CD4-positive, alpha-beta T cell treated with Interleukin-12 subunit alpha and Interleukin-12 subunit beta, for 1 hour (primary cell): ENCODE measurements around the gene BRD3OS.
A peak's percentile ranks its signal among the peaks of the same experiment; 100 is the strongest.

Experiments
- DNase-seq: peaks from one replicate; pipeline ENCODE4 v3.0.0-alpha.2; 2020

Gene BRD3OS

DNA sequence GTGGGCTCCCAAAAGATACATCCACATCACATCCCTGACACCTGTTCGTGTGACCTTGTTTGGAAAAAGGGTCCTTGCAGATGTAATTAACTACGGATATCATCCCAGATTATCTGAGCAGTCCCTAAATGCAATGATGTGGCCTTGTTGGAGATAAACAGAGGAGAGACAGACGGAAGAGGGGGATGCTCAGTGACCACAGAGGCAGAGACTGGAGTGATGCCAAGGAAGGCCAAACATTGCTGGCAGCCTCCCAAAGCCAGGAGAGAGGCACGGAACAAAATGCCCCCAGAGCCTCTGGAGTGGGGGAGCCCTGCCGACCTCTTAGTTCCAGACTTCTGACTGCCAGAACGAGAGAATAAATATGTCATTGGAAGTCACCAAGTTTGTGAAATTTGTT is 18.1 kb upstream of the BRD3OS start:
- no peak for DNase-seq

GRCh38 chr9:134007571-134007970 is 17.7 kb upstream of the BRD3OS start:
- DNase-seq = no peak

DNA sequence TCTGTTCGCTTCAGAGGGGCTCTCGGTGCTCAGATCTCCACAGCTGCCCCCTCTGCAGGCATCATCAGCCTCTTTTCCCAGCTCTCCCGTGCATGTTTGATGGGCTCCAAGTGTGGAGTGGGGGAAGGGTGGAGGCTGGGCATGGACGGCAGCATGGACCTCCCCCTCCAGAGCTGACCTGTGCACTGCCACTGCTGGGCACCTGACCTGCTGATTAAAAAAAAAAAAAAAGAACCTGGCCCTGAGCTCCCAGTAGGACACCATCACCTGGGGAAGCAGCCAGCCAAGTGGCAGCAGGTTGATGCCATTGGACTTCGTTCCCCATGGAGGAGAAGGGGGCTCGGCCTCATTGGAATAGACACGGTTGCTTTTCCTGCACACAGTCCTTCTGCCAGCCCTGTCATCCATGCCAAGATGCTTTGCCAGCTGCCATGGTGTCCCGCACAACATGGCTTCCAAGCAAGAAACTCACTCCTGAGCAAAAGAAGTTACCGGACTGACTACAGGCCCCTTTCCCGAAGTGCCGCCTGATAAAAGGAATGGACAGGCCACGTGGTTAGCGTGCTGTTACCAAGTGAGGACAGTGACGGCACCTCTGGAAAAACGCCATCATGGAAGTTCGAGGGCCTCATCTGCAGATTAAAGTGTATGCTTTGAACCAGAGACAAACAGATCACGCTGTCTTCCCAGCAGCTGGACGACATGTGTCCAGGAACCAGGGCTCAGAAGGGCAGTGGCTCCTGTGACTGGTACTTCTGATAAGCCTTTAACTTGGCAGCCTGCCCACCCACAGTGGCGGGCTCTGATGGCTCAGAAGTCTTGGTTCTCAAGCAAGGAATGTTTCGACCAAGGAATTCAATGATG is 14.7 kb upstream of the BRD3OS start:
- DNase-seq = no peak

DNA sequence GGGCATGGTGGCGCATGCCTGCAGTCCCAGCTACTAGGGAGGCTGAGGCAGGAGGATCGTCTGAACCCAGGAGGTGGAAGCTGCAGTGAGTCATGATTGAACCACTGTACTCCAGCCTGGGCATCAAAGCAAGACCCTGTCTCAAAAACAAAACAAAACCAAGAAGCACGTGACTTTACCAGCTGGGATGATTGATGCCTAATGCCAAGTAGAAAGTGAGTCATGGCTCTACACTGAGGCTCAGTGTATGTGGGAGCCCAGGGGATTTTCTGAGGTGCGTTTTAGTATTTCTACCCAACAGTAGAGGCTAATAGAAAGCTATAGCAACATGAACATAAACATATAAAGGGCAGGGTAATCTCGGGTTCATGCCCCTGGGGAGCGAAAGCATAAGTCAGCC is 13.9 kb upstream of the BRD3OS start:
- no peak for DNase-seq

DNA sequence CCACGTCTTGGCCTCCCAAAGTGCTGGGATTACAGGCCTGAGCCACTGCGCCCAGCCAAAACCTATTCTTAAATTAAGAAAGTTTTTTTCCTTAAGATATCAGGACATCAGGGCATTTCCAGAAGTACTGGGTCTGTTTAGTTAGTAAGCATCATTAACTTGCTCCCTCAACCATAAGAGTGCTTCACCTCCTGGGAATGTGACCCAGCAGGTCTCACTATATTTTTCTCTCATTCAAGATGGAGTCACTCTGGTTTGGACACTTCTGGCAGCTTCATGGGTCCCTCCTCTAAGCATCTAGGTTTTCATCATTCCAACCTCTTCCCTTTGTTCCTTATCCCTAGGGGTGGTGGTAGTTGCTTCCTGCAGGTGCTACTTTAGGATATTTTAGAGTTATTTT is 10.3 kb upstream of the BRD3OS start:
- DNase-seq = no peak

GRCh38 chr9:134024214-134024792 is 978 bp upstream of the BRD3OS start:
- DNase-seq = no peak

- peak; percentile 39 for DNase-seq
Observed at GRCh38 chr9:134025606-134026541, 593 bp downstream of the BRD3OS start.

GRCh38 chr9:134026581-134026980 is 1.3 kb downstream of the BRD3OS start:
- DNase-seq = no peak

- DNase-seq = no peak
Observed at GRCh38 chr9:134026981-134027380, 1.7 kb downstream of the BRD3OS start.

DNA sequence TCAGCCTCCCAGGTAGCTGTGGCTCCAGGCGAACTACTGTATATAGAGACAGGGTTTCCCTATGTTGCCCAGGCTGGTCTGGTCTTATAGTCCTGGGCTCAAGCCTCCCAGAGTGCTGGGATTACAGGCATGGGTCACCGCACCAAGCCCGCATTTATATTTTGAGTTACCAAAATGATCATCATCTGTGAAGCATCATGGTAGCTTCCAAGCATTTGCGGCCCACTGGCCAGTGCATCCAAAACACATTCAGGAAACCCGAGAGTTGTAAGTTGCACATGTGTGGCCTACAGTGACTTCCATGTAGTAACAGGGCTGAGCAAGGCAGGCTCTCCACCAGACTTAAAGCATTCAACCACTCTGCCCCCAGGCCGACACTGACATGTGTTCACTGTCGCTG is 2.3 kb downstream of the BRD3OS start:
- DNase-seq = no peak

DNA sequence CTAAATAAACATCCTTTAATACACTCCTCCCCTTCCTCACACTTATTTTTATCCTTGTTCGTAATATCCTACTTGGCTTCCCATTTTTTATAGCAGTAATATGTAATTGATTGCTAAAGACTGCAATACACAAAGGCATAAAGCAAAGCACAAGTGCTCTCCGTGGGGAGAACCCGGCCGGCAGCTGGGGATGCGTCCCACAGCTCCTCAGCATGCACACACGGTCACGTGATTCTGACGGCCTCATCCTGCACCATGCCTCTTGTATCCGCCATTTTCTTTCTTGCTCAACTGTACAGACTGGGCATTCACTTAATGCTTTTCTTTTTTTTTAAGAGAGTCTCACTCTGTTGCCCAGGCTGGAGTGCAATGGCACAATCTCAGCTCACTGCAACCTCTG is 2.8 kb downstream of the BRD3OS start:
- no peak for DNase-seq

GRCh38 chr9:134028575-134029247 is 3.4 kb downstream of the BRD3OS start:
- DNase-seq = no peak

DNA sequence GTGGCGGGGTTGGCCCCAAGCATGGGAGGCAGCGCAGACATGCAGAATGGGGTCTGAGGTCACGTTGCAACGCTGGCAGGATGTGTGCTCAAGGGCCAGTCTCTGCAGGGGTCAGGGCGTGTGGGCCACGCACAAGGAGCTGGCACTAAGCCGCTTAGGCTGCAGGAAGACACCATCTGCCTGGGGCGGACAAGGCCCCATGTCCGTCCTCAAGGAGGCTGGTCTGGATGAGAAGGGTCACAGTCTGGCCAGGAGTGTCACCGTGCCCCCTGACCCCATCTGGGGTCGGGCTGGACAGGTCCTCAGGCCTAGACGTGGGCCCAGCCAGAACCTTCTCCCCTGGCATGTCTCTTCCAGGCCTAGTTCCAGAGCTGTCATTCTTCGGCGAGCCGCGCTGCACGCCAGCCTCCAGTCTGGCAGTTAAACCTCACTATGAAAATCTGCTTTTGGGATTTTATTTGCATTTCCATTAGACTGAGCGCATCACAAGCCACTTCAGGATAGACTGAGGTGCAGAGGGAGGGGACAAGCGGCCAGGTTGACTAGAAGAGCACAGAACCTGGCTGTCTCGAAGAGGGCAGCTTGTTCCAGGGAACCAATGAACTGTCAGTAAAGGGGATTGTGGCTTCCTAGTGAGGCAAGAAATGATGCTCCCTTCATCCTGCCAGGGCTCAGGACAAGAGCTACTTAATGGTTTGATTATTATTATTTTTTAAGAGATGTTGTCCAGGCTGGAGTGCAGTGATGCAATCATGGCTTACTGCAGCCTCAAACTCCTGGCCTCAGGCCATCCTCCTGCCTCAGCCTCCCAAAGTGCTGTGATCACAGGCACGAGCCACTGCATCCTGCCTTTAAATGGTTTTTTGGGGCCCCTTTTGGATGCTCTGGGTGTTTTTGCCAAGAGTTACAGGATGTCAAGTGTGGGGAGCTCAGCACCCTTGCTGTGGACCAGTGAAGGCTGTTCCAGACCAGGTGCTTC is 4.3 kb downstream of the BRD3OS start:
- no peak for DNase-seq

GRCh38 chr9:134030821-134031470 is 5.7 kb downstream of the BRD3OS start:
- DNase-seq = no peak

GRCh38 chr9:134031783-134032182 is 6.5 kb downstream of the BRD3OS start:
- DNase-seq = no peak

GRCh38 chr9:134032456-134033222 is 7.4 kb downstream of the BRD3OS start:
- DNase-seq = no peak

DNA sequence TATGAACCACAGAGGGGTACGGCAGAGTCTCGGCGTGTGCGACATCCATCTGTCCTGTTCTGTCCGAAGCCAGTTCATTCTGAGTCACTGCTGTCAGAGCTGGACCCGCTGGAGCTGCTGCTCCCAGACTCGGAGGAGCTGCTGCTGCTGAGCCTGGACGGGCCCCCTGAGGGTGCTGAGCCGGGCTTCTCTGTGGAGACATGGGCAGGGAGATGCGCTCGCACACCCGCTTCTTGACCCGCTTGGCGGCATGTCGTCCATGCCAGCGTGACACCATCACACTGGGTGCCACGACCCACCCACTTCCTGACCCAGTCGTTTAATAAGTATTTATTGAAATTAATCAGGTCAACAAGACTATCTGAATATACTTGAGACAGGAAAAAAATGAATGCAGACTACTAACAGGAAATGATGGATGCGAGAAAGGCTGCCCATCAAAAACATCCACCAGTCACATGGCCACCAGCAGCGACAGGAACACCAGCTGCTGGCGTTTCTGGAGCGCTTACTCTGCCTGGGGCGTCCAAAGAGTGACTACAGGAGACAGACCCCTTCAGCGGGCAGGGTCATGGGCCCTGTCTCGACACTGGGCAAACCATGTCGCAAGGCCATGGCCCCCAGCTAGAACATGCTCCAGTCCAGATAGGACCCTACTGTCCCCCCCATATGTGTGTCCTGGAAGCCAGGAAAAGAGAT is 8.4 kb downstream of the BRD3OS start:
- no peak for DNase-seq

DNA sequence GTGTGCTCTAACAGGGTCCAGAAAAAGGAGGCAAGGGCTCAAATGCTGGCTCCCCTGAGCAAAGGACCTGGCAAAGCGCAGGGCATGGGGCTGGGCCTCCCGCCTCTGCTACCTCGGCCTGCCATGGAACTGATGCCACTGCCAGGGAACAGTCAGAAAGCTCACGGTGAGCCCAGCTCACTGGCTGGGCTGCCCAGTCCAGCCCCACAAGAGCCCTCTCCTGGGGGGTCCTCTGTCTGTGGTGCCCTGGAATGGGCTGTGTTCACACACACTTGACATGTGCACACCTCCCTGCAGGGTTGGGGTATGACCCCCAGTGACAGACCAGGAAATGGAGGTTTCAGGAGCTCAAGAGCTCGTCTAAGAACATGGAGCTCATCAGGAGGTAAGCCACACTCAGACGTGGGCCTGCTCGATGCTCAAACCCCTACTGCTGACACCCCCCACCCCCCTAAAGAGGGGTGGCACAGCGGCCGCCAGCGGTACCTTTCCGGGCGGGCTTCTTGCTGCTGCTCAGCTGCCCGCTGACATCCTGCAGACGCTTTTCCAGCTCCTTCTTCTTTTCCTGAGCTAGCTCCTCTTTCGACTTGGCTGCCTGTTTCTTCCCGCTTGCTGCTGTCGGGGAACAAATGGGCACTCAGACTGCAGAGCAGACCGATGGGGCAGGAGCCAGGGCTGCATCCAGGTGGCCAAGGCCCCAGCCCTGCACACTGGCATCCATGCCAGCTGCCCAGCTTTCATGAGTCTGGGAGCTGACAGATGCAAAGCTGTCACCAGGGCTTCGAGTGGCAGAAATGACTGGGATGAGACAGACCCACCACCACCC is 9.1 kb downstream of the BRD3OS start:
- DNase-seq = no peak
